NT2/D1 (cell line): ENCODE results near the gene ERLEC1.

Source experiments
- SUZ12 ChIP-seq: IDR thresholded peaks from 2 replicates; pipeline ENCODE4 v1.6.1; 2011; ENCODE audit not compliant: insufficient read length, insufficient read depth; ENCODE audit errors: extremely low read depth
- YY1 ChIP-seq: IDR thresholded peaks from 2 replicates; pipeline ENCODE4 v1.6.1; 2011; ENCODE audit not compliant: insufficient read length, insufficient read depth

DNA sequence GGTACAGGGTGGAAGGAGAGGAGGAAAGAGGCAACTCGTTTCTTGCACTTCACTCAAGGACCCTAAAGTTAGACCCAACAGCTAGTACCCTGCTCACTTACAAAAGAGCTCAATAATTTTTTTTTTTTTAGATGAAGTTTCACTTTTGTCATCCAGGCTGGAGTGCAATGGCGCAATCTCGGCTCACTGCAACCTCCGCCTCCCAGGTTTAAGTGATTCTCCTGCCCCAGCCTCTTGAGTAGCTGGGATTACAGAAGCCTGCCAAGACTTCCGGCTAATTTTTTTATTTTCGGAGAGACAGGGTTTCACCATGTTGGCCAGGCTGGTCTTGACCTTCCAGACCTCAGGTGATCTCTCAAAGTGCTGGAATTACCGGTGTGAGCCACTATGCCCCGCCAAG, 4.2 kb upstream of the ERLEC1 start:
- TF ChIP-seq YY1 = no peak
- TF ChIP-seq SUZ12 = no peak
